WI38 (cell line): ENCODE results near the gene ADAMTS20.
"Not testable (repeated sequence)": the region's sequence is repeated elsewhere in the genome, so short reads cannot be mapped to it uniquely, and the experiment has no call there.

Experiments used
- H3K4me3 ChIP-seq: 2 replicates; pipeline ENCODE4 v1.5.1; 2011; ENCODE audit warnings: low read depth, mild to moderate bottlenecking, control low read depth, low read length
- CTCF ChIP-seq: IDR thresholded peaks from 2 replicates; pipeline ENCODE4 v1.5.1; 2012; ENCODE audit warnings: low read depth, mild to moderate bottlenecking, control low read depth, low read length

ADAMTS20 gene

GRCh38 chr12:43551279-43551970 lies 578 bp downstream of the ADAMTS20 start:
- peak overlapping the region; percentile 18; the same call in 1 of the 2 replicates for H3K4me3 ChIP-seq
- TF ChIP-seq CTCF = no peak

GRCh38 chr12:43550831-43551271 lies 1.2 kb downstream of the ADAMTS20 start:
- TF ChIP-seq CTCF = no peak
- H3K4me3 ChIP-seq = no peak overlapping the region

GRCh38 chr12:43544703-43545102 lies 7.3 kb downstream of the ADAMTS20 start:
- no peak for TF ChIP-seq CTCF
- no peak overlapping the region for H3K4me3 ChIP-seq

- no peak overlapping the region for H3K4me3 ChIP-seq
- no peak for TF ChIP-seq CTCF
Measured at GRCh38 chr12:43540470-43540869, 11.5 kb downstream of the ADAMTS20 start.

- H3K4me3 ChIP-seq = not testable (repeated sequence)
Measured at GRCh38 chr12:43537675-43538074, 14.3 kb downstream of the ADAMTS20 start.

- no peak for TF ChIP-seq CTCF
Measured at GRCh38 chr12:43516045-43516444, 36.0 kb downstream of the ADAMTS20 start.

GRCh38 chr12:43501703-43502102 lies 50.3 kb downstream of the ADAMTS20 start:
- TF ChIP-seq CTCF = peak; percentile 27; the same call in 1 of the 2 replicates
- no peak overlapping the region for H3K4me3 ChIP-seq

More at GRCh38 chr12:43516045-43516444, 36.0 kb downstream of the ADAMTS20 start:
- H3K4me3 ChIP-seq = no peak overlapping the region
